MCF 10A (cell line): ENCODE data around the gene TEK. TPM values are rescaled to one million over a fixed set of nuclear protein-coding genes. Genes with fewer than 3 reads are reported as not detected.

Experiments
- BruUV-seq: library from RNA; stranded (reverse); fragments of 400-500 nt; replicated peaks from 2 replicates; lab custom pipeline; 2021; lab: Mats Ljungman, UMichigan
- CTCF ChIA-PET: fragments of 300-600 bp; sonication (Branson Sonifier 250); formaldehyde crosslinking; extraction: SDS; loops from one replicate; lab custom pipeline; 2021; ENCODE audit warnings: antibody characterized with exemption, inconsistent platforms; lab: Yijun Ruan, JAX
- POLR2A ChIA-PET: fragments of 300-600, 350-650 bp; sonication (Branson Sonifier 250); formaldehyde crosslinking; extraction: SDS; loops from one replicate; lab custom pipeline; 2020; ENCODE audit warnings: antibody characterized with exemption, inconsistent platforms; lab: Yijun Ruan, JAX
- DNase-seq: peaks from one replicate; pipeline ENCODE4 v3.0.0-alpha.2; 2018; ENCODE audit not compliant: unreplicated experiment
- H3K27ac Mint-ChIP-seq: one replicate; pipeline ENCODE4 v1.8.0; 2022; ENCODE audit warnings: mild to moderate bottlenecking, low read depth, mixed read lengths; ENCODE audit not compliant: unreplicated experiment
- H3K27me3 Mint-ChIP-seq: one replicate; pipeline ENCODE4 v1.8.0; 2022; ENCODE audit warnings: mixed read lengths; ENCODE audit not compliant: insufficient read depth, unreplicated experiment
- H3K36me3 Mint-ChIP-seq: one replicate; pipeline ENCODE4 v1.8.0; 2022; ENCODE audit warnings: mild to moderate bottlenecking, moderate library complexity, mixed read lengths; ENCODE audit not compliant: insufficient read depth, unreplicated experiment
- H3K4me1 Mint-ChIP-seq: one replicate; pipeline ENCODE4 v1.8.0; 2022; ENCODE audit warnings: mixed read lengths; ENCODE audit not compliant: insufficient read depth, unreplicated experiment
- H3K4me3 Mint-ChIP-seq: one replicate; pipeline ENCODE4 v1.8.0; 2022; ENCODE audit warnings: mild to moderate bottlenecking, moderate library complexity, mixed read lengths; ENCODE audit not compliant: unreplicated experiment
- H3K9me3 Mint-ChIP-seq: one replicate; pipeline ENCODE4 v1.8.0; 2022; ENCODE audit warnings: mixed read lengths; ENCODE audit not compliant: unreplicated experiment
- CTCF ChIP-seq: fragments of 200-600 bp; IDR thresholded peaks from one replicate; pipeline ENCODE4 v1.8.0; 2022; ENCODE audit warnings: antibody characterized with exemption, mild to moderate bottlenecking; ENCODE audit not compliant: unreplicated experiment
- intact Hi-C: fragments of 100-400 bp; cut with micrococcal nuclease; formaldehyde crosslinking; loops from 2 replicates; pipeline ENCODE4 v1.14.1; 2022
- total RNA-seq: library from RNA; stranded (reverse); gene quantifications from 2 replicates; pipeline ENCODE4 v1.2.3, GENCODE V29; 2022

TEK gene
- total RNA-seq, 1 experiment from 2014 or later: 0.91 TPM

GRCh38 chr9:27202056-27202455, 93.0 kb downstream of the TEK start:
- H3K36me3 Mint-ChIP-seq: no peaks in the 10 kb centered on the region
- intact Hi-C loops: no loop called here
- ChIA-PET POLR2A (no interaction called here), CTCF (no interaction called here)
- H3K4me3 Mint-ChIP-seq: no peak overlapping the region
- H3K9me3 Mint-ChIP-seq: no peaks in the 10 kb centered on the region
- peak overlapping the region; percentile 69 for H3K27ac Mint-ChIP-seq
- no peaks in the 10 kb centered on the region for H3K27me3 Mint-ChIP-seq
- BruUV-seq: no TSS peak
- DNase-seq: no peak
- no peak for TF ChIP-seq CTCF
- H3K4me1 Mint-ChIP-seq: peaks cover 44% of the 10 kb centered on the region

- Mint-ChIP-seq H3K36me3 (no peaks in the 10 kb centered on the region), H3K27me3 (no peaks in the 10 kb centered on the region), H3K4me1 (peaks cover 35% of the 10 kb centered on the region), H3K27ac (no peak overlapping the region), H3K9me3 (no peaks in the 10 kb centered on the region), H3K4me3 (no peak overlapping the region)
- ChIA-PET POLR2A (interaction anchor here (0.6 to 1.1 kb wide), 2 partner anchors 40 to 69 kb away, joined by 3 read pairs; no protein-coding TSS in a partner anchor), CTCF (interaction anchor here (0.8 to 1.1 kb wide), 4 partner anchors 22 to 173 kb away, joined by 3 to 9 read pairs (median 4); no protein-coding TSS in a partner anchor)
- no peak for DNase-seq
- BruUV-seq: no TSS peak
- intact Hi-C loops: no loop called here
- no peak for TF ChIP-seq CTCF
Observed at GRCh38 chr9:27203783-27204182, 94.8 kb downstream of the TEK start.

GRCh38 chr9:27204578-27204977, 95.6 kb downstream of the TEK start:
- Mint-ChIP-seq H3K9me3 (no peaks in the 10 kb centered on the region), H3K4me3 (no peak overlapping the region), H3K36me3 (no peaks in the 10 kb centered on the region), H3K27me3 (no peaks in the 10 kb centered on the region), H3K4me1 (peaks cover 35% of the 10 kb centered on the region), H3K27ac (no peak overlapping the region)
- ChIA-PET CTCF (interaction anchor here (0.6 to 1.1 kb wide), 3 partner anchors 45 to 171 kb away, joined by 3 to 9 read pairs (median 5); no protein-coding TSS in a partner anchor), POLR2A (no interaction called here)
- TF ChIP-seq CTCF: no peak
- BruUV-seq: no TSS peak
- intact Hi-C loops: no loop called here
- DNase-seq: peak; percentile 72

GRCh38 chr9:27205198-27205597, 96.2 kb downstream of the TEK start:
- intact Hi-C loops: no loop called here
- no peak overlapping the region for H3K27ac Mint-ChIP-seq
- no peaks in the 10 kb centered on the region for H3K9me3 Mint-ChIP-seq
- no peak for TF ChIP-seq CTCF
- POLR2A ChIA-PET: no interaction called here
- H3K4me1 Mint-ChIP-seq: peaks cover 28% of the 10 kb centered on the region
- no peaks in the 10 kb centered on the region for H3K27me3 Mint-ChIP-seq
- CTCF ChIA-PET: interaction anchor here (0.6 kb wide), 1 partner anchor 46 kb away, joined by 3 read pairs; no protein-coding TSS in a partner anchor
- no TSS peak for BruUV-seq
- no peak overlapping the region for H3K4me3 Mint-ChIP-seq
- DNase-seq: no peak
- H3K36me3 Mint-ChIP-seq: no peaks in the 10 kb centered on the region
